HEK293T (cell line): ENCODE results near the gene STARD3NL.

Experiments used
- CTCF ChIA-PET: fragments of 350-600 bp; formaldehyde crosslinking; extraction: SDS; loops from one replicate; lab custom pipeline; 2021; ENCODE audit warnings: antibody characterized with exemption, inconsistent platforms; lab: Yijun Ruan, JAX
- POLR2A ChIA-PET: fragments of 350-600 bp; formaldehyde crosslinking; extraction: SDS; loops from one replicate; lab custom pipeline; 2020; ENCODE audit warnings: antibody characterized with exemption, inconsistent platforms; lab: Yijun Ruan, JAX
- DNase-seq: peaks from one replicate; pipeline ENCODE4 v3.0.0; 2012; ENCODE audit warnings: mixed read lengths; ENCODE audit errors: extremely low spot score
- ARNT ChIP-seq: fragments of 450-650 bp; IDR thresholded peaks from 2 replicates; pipeline ENCODE4 v1.6.1; 2017; ENCODE audit warnings: mild to moderate bottlenecking
- BHLHE40 ChIP-seq: fragments of 450-650 bp; IDR thresholded peaks from 2 replicates; pipeline ENCODE4 v1.6.1; 2016; ENCODE audit warnings: mild to moderate bottlenecking, moderate library complexity, borderline replicate concordance
- CTBP1 ChIP-seq: fragments of 450-650 bp; IDR thresholded peaks from 2 replicates; pipeline ENCODE4 v1.6.1; 2016; ENCODE audit warnings: borderline replicate concordance
- ELF4 ChIP-seq: fragments of 450-650 bp; IDR thresholded peaks from 2 replicates; pipeline ENCODE4 v1.6.1; 2017; ENCODE audit warnings: antibody characterized with exemption
- FOXA1 ChIP-seq: fragments of 450-650 bp; IDR thresholded peaks from 2 replicates; pipeline ENCODE4 v1.6.1; 2016; ENCODE audit warnings: mild to moderate bottlenecking
- FOXK2 ChIP-seq: fragments of 450-650 bp; IDR thresholded peaks from 2 replicates; pipeline ENCODE4 v1.6.1; 2016; ENCODE audit warnings: mild to moderate bottlenecking
- FOXM1 ChIP-seq: fragments of 450-650 bp; IDR thresholded peaks from 2 replicates; pipeline ENCODE4 v1.6.1; 2017; ENCODE audit warnings: mild to moderate bottlenecking, borderline replicate concordance
- HDGF ChIP-seq: fragments of 450-650 bp; IDR thresholded peaks from 2 replicates; pipeline ENCODE4 v1.6.1; 2017; ENCODE audit warnings: antibody characterized with exemption, borderline replicate concordance
- L3MBTL2 ChIP-seq: fragments of 450-650 bp; conservative IDR thresholded peaks from 2 replicates; pipeline ENCODE4 v1.6.1; 2016; ENCODE audit warnings: mild to moderate bottlenecking
- LEF1 ChIP-seq: fragments of 450-650 bp; IDR thresholded peaks from 2 replicates; pipeline ENCODE4 v1.6.1; 2017; ENCODE audit warnings: mild to moderate bottlenecking, borderline replicate concordance
- NFRKB ChIP-seq: fragments of 450-650 bp; IDR thresholded peaks from 2 replicates; pipeline ENCODE4 v1.6.1; 2016; ENCODE audit warnings: mild to moderate bottlenecking, moderate library complexity
- SP1 ChIP-seq: fragments of 450-650 bp; IDR thresholded peaks from 2 replicates; pipeline ENCODE4 v1.6.1; 2017
- SUZ12 ChIP-seq: fragments of 450-650 bp; IDR thresholded peaks from 2 replicates; pipeline ENCODE4 v1.6.1; 2016; ENCODE audit warnings: mild to moderate bottlenecking
- TARDBP ChIP-seq: fragments of 450-650 bp; IDR thresholded peaks from 2 replicates; pipeline ENCODE4 v1.6.1; 2016
- ZNF384 ChIP-seq: fragments of 450-650 bp; IDR thresholded peaks from 2 replicates; pipeline ENCODE4 v1.6.1; 2016
- TF ChIP-seq, protein P1 (sequence below): fragments of 450-650 bp; IDR thresholded peaks from 2 replicates; pipeline ENCODE4 v1.6.1; 2016

The STARD3NL gene

DNA sequence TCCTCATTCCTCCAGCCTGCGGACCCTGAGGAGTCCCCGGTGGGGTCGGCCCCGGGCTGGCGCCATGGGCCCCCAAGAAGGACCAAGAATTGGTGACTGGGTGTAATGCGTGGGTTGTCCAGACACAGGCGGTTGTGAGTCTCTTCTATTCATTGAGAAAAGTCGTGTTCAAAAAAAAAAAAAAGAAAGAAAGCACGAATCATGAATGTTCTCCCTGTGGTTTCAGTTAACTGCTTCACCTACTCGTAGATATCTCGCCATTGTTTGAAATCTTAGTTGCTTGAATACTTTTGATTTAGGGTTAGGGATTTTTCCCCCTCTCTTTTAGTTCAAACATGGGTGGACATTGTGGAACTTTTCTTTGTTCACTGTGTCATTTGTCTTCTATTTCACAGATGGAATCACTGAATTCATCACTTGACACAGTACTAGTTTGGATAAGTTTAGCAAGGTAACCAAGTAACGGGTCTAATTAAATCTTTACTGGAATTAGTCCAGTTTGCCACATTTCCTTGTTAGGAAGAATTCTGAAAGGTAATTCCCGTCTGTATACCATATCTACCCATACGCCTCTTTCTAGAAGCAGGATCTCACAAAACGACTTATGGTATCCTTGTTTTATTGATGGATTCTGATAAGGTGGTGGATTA, 775 bp downstream of the STARD3NL start:
- DNase-seq = no peak
- ChIA-PET CTCF (interaction anchor here (1.2 kb wide), 2 partner anchors 10 to 37 kb away, joined by 3 read pairs; no protein-coding TSS in a partner anchor), POLR2A (interaction anchor here (1.0 to 1.4 kb wide), 5 partner anchors 9 to 262 kb away, joined by 4 to 8 read pairs (median 6); partner anchors contain the start of gene SFRP4)
- TF ChIP-seq FOXA1 (no peak), SUZ12 (no peak), ELF4 (no peak), HDGF (no peak), LEF1 (no peak), ZNF384 (peak; percentile 74)

DNA sequence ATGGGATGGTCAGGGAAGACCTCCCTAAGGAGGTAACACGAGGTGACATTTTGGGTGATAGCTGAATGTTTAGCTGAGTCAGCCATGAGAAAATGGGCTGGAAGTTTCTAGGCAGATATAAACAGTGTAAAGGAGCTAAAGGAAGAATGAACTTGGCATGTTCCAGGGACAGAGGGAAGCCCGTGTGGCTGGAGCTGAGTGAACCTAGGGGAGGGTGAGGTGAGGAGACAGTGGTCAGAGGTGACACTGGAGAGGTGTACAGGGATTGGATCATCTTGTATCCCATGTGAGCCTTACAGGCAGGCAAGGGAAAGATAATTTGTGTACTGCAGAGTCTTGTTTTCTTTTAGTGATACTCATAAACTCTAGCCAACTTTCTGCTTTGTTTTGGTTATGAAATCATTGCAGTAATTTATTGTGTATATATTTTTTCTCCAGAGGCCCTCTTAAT, 1.8 kb downstream of the STARD3NL start:
- ChIA-PET POLR2A (no interaction called here), CTCF (interaction anchor here (1.2 to 2.6 kb wide), 2 partner anchors 9 to 36 kb away, joined by 3 to 11 read pairs; no protein-coding TSS in a partner anchor)
- DNase-seq = no peak
- TF ChIP-seq BHLHE40 = no peak
- TF ChIP-seq, protein P1, sequence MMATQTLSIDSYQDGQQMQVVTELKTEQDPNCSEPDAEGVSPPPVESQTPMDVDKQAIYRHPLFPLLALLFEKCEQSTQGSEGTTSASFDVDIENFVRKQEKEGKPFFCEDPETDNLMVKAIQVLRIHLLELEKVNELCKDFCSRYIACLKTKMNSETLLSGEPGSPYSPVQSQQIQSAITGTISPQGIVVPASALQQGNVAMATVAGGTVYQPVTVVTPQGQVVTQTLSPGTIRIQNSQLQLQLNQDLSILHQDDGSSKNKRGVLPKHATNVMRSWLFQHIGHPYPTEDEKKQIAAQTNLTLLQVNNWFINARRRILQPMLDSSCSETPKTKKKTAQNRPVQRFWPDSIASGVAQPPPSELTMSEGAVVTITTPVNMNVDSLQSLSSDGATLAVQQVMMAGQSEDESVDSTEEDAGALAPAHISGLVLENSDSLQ = no peak
- TF ChIP-seq SP1 = no peak
- TF ChIP-seq HDGF = no peak
- no peak for TF ChIP-seq LEF1
- no peak for TF ChIP-seq ELF4
- no peak for TF ChIP-seq FOXA1
- no peak for TF ChIP-seq TARDBP
- TF ChIP-seq ARNT = no peak
- no peak for TF ChIP-seq FOXK2
- TF ChIP-seq L3MBTL2 = no peak
- no peak for TF ChIP-seq ZNF384
- TF ChIP-seq CTBP1 = no peak

DNA sequence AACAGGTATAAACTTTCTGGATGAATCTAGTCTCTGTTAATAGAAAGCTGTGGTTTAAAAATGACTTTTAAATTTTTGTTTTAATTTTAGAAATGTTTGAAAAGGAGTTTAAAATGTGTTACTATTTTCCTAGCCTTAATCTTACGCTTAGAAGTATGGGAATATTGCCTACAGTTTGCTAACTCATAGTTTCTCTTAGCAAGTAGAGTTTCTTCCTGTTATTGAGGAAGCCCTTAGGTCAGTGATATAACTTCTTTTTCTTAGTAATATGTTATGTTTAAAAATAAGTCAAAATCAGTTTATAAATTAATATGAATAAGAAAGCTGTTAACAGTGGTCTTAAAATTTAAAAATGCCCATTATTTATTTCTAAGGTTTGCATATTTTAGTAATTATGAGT, 3.1 kb downstream of the STARD3NL start:
- DNase-seq = no peak
- ChIA-PET CTCF (interaction anchor here (2.6 kb wide), 1 partner anchor 35 kb away, joined by 11 read pairs; no protein-coding TSS in a partner anchor), POLR2A (no interaction called here)
- TF ChIP-seq CTBP1 (no peak), NFRKB (no peak), ZNF384 (no peak), FOXK2 (no peak), TARDBP (no peak)

DNA sequence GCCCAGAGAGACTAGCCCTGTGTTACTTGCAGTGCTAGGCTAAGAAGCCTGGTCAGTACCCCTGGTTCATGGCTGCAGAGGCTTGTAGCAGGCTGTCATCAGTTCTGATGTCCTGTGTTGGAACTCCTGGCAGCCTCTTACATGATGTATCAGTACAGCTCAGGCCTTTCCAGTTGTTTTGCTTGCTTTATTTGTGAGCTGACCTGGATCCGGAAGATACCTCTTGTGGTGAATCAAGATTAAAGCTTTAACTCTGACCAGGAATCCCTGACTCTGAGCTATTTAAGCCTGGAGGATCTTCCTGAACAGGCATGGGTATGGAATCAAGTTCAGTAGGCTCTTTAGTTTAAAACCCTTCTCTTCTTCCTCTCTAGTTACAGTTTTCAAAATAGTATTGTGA, 4.4 kb downstream of the STARD3NL start:
- no peak for DNase-seq
- no peak for TF ChIP-seq FOXK2
- TF ChIP-seq ELF4 = no peak
- TF ChIP-seq SP1 = no peak
- TF ChIP-seq ZNF384 = no peak
- no peak for TF ChIP-seq FOXM1
- no peak for TF ChIP-seq CTBP1
- TF ChIP-seq FOXA1 = no peak
- TF ChIP-seq BHLHE40 = no peak
- ChIA-PET POLR2A (no interaction called here), CTCF (no interaction called here)

DNA sequence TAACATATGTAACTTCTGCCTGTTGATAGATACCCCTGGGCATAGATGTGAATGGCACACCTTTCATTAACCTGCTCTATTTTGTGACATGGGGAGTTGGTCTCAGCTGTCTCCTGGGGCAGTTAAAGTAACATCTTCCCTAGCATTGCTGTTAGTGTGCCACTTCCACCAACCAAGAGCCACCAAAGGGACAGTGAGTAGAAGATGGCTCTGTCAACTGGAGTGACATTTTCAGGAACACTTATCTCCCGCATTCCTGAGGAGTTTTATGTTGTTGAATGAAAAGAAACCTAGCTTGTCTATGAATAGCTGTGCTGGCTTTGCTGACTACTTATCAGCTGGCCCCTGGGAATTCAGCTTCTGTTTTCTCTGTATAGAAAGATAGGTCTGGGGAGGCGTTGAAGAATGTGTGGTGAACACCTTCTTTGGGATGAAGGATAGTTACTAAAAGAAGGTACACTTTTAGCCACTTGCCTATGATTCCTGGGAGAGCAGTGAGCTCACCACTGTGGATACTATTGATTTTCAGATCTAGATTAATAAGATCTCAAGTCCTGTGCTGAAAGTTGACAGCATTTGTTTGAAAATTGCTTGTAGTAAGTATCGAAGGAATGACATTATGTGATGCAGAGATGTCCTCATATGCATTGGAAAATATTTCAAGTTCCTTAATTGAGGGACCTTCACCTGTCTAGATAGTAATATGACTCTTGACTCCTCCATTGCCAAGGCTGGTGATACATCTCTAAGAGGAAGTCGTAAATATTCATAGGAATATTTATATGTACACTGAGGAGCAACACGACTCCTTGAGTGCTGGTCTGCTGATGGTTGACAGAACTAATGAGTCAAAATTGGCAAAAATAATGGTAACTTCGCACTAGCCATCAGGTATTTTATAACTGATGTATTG, 7.6 kb downstream of the STARD3NL start:
- ChIA-PET CTCF (interaction anchor here (0.8 to 1.4 kb wide), 2 partner anchors 20 to 30 kb away, joined by 4 to 6 read pairs; no protein-coding TSS in a partner anchor), POLR2A (no interaction called here)
- TF ChIP-seq SP1 (no peak), LEF1 (no peak), TARDBP (no peak), SUZ12 (no peak)
- DNase-seq = no peak

DNA sequence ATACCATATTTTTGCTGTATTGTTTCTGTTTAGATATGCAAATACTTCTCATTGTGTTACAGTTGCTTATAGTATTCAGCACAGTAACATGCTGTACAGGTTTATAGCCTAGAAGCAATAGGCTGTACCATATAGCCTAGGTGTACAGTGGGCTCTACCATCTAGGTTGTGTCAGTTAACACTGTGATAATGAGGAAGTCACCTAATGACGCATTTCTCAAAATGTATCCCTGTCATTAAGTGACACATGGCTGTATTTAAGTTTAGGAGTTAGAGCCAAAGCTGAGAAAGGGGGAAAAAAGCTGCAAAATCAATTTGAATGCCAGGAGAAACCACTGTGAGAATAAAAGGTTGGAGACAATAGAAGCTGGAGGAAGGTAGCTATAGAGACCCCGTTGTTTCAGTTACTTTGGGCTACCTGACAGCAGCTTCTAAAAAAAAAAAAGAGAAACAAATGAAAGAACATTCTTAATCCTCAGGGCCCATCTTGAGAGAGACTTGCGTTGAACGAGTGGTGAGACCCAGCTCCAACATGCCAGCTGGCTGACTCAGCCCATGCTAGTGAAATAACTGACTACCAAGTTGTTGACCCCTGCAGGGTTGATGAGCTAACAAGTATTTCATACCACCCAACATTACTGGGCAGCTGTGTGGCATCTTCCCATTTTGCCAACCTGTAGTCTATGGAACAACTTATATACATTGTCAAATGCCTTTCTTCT, 8.7 kb downstream of the STARD3NL start:
- CTCF ChIA-PET = interaction anchor here (0.6 to 1.4 kb wide), 3 partner anchors 10 to 80 kb away, joined by 3 to 6 read pairs (median 3); no protein-coding TSS in a partner anchor
- POLR2A ChIA-PET = interaction anchor here (2.0 kb wide), 1 partner anchor 9 kb away, joined by 6 read pairs; the partner anchor contains the start of gene STARD3NL
- TF ChIP-seq ZNF384 (no peak), SUZ12 (no peak), CTBP1 (no peak), ELF4 (no peak), TARDBP (no peak), ARNT (no peak), HDGF (no peak), FOXK2 (no peak), FOXM1 (no peak), NFRKB (no peak), BHLHE40 (no peak), L3MBTL2 (no peak), SP1 (no peak), FOXA1 (no peak)
- TF ChIP-seq, protein P1 = no peak
- no peak for DNase-seq
